Measurements from ENCODE around the gene MYL6. TPM values are rescaled to one million over a fixed set of nuclear protein-coding genes. Genes with fewer than 3 reads are reported as not detected.

Gene MYL6
- total and polyA plus RNA-seq, 9 of the 15 experiments (the other 6 are each of a cell fraction or from before 2014, with no cell fraction given): 557 to 1,664 (median 958) TPM

GRCh38 chr12:56189918-56190694, 31.9 kb downstream of the MYL6 start (continued):
- TF ChIP-seq FOXP4 (CRISPR knock-in tag; IDR thresholded peaks at IDR 0.05; ENCODE audit: borderline replicate concordance) (no peak), GTF2A2 (tag; IDR thresholded peaks at IDR 0.05) (no peak), PATZ1 (CRISPR knock-in tag; IDR thresholded peaks at IDR 0.05; ENCODE audit: borderline replicate concordance) (no peak), CREM (IDR thresholded peaks at IDR 0.05; ENCODE audit: low read depth) (peak; percentile 73), ZNF518B (CRISPR knock-in tag; IDR thresholded peaks at IDR 0.05) (no peak), SRSF3 (IDR thresholded peaks at IDR 0.05; ENCODE audit: insufficient read depth, low read length) (no peak), UBTF (IDR thresholded peaks at IDR 0.05; ENCODE audit: borderline replicate concordance in 1 of 2, low read depth in 2 of 2, low read length in 2 of 2) (no peak), AFF1 (IDR thresholded peaks at IDR 0.05; ENCODE audit: low read depth in 1 of 2, partially characterized antibody in 2 of 2) (peak in 1 of 2 experiments; percentile 62)

All from K562 (cell line).